ENCODE results near the gene SYPL2.
A peak's percentile ranks its signal among the peaks of the same experiment; 100 is the strongest.
"Not testable (repeated sequence)": the region's sequence is repeated elsewhere in the genome, so short reads cannot be mapped to it uniquely, and the experiment has no call there.

The SYPL2 gene

DNA sequence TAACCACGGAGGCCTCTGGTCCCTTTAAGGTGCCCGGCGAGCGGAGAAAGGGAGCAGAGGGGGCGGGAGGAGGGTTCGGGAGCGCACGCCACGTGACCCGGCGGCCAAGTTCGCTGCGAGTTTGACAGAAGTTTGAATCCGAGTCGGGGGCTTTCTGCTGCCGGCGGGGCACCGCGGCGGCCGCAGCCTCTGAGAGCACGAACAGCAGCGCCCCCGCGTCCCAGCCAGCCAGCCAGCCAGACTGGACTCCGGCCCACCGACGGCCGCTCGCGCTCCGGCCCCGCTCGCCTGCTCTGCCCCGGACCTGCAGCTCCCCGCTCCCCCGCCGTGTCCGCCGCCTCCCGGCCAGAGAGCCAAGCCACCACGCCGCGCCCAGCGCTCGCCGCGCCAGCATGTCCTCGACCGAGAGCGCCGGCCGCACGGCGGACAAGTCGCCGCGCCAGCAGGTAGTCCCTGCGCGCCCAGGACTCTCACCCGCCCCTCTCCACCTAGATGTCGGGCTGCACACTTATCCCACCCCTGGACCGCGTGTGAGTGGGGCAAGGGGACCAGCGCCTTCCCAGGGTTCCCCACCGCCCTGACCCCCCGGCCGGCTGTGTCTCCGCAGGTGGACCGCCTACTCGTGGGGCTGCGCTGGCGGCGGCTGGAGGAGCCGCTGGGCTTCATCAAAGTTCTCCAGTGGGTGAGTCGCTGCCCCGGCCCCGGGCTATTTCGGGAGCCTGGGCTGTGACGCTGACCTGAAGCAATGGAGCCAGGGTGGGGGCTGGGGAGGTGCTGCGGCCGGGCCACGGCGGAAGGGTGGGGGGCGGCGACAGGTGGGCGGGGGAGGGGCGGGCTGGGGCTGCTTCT is at the start of gene SYPL2:
SYPL2 (plus strand) TSS at position 95 of the 849 bp plus-strand sequence; CDS start at position 393, 298 bp downstream.
- DNase-seq (ENCODE audit: low read depth, low spot score) = no peak

DNA sequence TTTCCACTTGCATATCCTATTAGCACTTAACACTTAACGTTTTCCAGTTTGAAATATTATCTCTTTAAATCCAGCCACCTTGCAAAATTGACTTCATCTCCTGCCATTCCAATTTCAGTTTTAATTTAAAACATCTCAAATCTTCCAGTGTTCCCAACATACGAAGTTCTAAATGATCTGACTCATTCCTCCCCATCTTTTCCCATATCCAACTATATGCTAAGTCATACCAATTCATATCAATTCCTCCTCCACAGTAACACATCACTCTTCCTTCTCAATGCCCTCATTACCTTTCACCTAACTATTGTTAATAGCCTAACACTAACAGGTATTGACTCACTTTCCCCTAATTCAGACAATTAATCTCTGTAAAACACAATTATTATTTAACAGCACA is 42.8 kb upstream of the SYPL2 start:
- DNase-seq (ENCODE audit: low read depth, low spot score) = no peak

DNA sequence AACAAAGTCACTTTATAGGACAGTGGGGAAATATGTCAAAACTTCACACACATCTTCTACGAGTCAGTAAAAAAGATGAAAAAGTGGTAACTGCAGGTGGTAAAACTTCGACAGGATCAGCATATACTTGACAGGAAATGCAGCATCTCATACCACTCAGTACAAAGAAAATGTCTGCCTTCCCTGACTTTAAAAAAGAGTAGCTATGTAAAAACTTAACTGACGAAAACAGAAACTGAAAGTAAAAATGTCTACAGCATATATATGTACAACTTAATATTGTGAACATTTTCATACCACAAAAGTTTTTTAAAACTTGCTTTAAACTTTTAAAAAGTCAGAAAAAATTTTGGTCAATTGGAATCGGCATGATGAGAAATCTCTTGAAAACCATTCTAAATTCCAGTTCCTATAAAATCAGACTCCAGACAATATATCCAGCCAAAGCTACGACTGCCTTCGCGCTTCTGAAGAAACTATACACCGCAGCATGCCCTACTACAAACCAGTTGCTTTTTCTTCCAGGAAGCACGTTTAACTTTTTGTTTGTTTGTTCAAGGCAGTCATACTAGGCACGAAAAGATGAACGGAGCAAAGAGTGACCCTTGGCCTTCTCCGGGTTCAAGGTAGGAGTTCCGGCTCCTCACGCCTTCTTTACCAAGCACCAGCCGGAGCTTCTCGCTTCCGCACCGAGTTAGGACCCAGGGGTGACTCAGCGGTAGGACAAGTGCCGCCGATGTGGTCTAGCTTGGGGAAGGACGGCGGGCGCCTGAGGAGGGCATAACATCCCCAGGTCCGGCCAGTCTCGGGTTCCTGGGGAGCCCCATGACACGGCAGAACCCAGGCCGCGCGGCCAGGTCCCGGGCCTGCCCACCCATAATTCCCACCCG is 40.7 kb upstream of the SYPL2 start:
- no peak for DNase-seq (ENCODE audit: low read depth, low spot score)

DNA sequence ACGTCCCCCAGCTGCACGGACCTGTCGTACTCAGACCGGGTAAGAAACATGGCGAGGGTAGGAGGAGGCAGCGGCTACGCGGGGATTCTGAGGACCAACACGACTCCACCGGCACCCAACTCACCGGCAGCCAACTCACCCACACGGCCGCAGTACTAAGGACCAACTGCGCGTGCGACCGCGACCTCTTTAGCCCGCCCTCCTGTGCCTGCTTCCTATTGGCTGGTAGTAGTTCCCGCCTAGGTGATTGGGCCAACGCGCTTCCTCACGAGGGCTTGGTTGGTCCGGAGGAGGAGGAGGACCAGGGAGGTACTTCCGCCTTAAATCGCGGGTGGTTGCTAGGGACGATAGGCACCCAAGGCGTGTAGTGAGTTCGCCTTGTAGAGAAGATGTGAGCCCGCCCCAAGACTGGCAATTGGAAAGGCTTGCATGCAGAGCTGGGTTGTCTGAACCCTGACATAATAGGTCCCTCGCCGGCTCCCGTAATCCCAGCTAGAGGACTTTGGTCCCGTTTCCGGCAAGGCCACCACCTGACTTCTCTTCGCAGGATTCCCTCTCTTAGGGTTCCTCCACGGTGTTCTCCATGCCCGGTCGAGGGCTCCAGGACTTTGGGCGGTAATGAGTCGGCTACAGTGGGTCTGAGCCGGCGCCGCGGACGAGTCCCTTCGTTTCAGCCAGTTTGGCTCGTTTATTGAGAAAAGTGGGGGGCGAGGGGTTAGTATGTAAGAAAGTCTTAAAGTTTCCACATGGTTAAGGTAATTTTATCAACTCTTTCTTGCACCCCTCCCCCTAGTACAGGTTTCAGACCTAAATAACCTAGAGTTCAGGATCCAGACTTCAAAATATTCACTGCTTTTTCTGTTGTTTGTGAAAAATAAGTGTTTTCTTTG is 39.8 kb upstream of the SYPL2 start, which contains the start of gene PSMA5:
PSMA5 (minus strand) TSS at position 168 of the 890 bp plus-strand sequence; CDS start at position 50, 118 bp downstream.
- DNase-seq (ENCODE audit: low read depth, low spot score) = peak; percentile 97

DNA sequence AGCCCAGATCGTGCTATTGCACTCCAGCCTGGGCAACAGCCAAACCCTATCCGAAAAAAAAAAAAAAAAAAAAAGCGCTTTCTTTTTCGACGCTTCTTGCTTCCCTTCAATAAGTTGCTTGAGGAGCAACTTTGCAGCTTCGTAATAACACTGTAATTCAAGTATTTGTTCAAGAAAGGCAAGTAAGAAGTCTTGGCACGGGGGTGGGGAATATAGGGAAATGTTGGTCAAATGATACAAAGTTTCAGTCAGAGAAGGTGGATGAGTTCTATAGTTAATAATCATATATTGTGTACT is 39.2 kb upstream of the SYPL2 start:
- DNase-seq (ENCODE audit: low read depth, low spot score) = no peak

DNA sequence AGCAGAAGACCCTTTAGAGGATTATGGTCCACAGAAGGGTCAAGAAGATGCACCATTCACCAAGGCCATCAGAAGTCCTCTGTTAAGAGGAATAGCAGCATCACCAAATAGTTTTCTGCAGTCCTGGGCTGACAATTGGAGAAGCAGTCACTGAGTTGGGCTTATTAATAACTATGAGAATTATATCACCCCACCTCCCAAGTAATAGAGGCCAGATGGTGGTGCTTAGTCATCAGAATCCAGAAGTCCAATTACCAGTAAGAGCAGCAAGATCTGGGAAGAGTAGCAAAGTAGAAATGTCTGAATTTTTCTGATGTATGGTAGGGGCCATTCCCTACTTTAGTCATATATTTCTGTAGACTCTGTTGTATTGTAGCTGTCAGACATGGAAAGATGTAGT is 34.0 kb upstream of the SYPL2 start:
- DNase-seq (ENCODE audit: low read depth, low spot score) = no peak

DNA sequence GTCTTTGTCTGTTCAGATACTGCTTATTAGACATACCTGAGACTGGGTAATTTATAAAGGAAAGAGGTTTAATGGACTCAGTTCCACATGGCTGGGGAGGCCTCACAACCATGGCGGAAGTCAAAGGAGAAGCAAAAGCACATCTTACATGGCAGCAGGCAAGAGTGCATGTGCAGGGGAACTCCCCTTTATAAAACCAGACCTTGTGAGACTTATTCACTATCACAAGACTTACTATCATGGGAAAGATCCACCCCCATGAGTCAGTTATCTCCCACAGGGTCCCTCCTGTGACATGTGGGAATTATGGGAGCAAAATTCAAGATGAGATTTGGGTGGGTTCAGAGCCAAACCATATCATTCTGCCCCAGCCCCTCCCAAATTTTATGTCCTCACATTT is 33.0 kb upstream of the SYPL2 start:
- DNase-seq (ENCODE audit: low read depth, low spot score) = no peak

DNA sequence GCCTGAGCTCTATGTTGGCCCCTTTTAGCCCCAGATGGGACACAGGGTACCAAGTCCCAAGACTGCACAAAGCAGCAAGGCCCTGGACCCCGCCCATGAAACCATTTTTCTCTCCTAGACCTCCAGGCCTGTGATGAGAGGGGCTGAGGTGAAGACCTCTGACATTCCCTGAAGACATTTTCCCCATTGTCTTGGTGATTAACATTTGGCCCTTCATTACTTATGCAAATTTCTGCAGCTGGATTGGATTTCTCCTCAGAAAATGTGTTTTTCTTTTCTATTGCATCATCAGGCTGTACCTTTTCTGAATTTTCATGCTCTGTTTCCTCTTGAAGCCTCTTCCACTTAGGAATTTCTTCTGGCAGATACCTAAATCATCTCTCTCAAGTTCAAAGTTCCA is 31.9 kb upstream of the SYPL2 start:
- no peak for DNase-seq (ENCODE audit: low read depth, low spot score)

DNA sequence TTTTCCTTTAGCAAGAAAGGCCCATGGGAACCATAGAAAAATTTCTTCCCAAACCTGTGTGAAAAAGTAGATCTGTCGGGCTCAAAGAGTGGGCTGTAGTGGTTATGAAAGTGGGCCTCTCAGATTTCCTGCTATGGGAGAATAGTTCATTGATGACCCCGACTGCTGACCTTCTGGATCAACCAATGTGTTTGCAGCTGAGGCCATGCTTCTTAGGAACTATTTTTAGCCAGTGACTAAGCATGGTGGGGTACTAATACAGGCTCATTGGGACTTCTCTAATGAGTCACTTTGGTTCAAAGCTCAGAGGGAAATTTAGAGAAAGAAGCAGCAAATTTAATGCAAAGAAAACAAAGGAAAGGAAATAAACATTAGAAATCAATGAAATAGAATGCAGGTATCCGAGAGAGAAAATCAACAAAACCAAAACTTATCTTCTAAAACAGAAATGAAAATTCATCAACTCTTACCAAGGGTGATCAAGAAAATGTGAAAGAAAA is 27.5 kb upstream of the SYPL2 start:
- DNase-seq (ENCODE audit: low read depth, low spot score) = peak; percentile 75

DNA sequence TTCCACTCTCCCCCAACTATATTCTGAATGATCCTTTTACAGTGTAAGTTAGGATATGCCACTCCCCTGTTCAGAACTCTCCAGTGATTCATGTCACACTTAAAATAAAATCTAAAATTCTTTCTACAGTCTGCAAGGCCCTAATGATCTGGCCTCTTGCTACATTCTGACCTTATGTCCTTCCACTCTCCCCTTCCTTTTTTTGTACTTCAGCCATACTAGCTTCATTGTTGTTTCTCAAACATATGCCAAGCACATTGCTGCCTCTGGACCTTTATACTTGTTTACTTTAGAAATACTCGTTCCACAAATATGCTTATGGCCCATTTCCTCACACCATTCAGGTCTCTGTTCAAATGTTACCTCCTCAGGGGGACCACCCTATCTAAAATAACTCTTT is 25.3 kb upstream of the SYPL2 start:
- DNase-seq (ENCODE audit: low read depth, low spot score) = no peak

DNA sequence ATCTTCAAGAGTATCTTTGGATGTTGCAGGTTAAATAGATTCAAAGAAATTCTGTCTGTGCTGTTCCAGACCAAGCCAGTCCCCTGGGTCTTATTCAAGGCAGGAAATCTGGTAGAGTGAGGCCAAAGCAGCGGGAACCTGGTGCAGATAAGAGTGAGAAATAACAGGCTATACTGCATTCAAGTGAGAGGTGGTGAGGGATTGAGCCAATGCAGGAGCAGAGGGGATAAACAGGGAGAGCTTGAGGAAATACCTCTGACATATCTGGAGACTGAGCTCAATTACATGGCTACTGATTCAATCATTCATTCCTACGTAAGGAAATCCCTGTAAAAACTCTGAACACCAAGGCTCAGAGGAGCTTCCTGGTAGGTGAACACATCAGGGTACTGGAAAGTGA is 22.9 kb upstream of the SYPL2 start:
- DNase-seq (ENCODE audit: low read depth, low spot score) = no peak

DNA sequence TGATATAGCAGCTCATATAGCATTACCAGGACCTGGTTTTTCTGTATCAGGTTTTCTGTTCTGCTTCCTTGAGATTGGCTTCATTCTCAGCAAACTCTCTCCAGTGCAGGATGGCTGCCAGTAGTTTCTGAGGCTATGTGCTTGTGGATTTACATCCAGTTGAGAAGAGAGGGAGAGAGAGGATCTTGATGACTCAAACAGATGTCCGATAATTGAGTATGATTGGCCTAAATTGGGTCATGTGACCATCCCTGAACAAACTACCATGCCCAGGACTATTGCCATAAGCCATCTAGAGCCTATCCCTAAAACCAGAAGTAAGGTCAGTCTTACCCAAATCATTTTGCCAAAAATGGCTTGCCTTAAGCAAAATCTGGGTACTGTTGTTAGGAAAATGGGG is 22.0 kb upstream of the SYPL2 start:
- DNase-seq (ENCODE audit: low read depth, low spot score) = no peak

DNA sequence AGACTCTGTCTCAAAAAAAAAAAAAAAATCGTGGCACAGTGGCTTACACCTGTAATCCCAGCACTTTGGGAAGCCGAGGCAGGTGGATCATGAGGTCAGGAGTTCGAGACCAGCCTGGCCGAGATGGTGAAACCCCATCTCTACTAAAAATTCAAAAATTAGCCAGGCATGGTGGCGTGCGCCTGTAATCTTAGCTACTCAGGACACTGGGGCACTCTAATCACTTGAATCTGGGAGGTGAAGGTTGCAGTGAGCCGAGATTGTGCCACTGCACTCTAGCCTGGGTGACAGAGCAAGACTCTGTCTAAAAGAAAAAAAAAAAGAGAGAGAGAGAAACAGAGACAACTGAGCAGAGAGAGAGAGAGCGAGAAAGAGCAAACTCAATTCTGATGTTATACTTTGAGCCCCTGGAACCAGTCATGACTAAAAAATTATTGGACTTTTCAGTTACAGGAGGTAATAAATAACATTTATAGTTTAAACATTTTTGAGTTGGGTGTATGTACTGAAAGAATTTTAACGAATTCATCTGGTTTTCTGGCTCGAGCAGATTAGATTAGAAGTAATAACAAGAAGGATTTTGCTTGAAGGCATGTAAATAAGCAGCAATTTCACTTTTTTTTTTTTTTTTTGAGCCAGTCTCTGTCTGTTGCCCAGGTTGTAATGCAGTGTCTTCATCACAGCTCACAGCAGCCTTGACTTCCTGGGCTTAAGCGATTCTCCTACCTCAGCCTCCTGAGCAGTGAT is 20.2 kb upstream of the SYPL2 start:
- not testable (repeated sequence) for DNase-seq (ENCODE audit: low read depth, low spot score)

DNA sequence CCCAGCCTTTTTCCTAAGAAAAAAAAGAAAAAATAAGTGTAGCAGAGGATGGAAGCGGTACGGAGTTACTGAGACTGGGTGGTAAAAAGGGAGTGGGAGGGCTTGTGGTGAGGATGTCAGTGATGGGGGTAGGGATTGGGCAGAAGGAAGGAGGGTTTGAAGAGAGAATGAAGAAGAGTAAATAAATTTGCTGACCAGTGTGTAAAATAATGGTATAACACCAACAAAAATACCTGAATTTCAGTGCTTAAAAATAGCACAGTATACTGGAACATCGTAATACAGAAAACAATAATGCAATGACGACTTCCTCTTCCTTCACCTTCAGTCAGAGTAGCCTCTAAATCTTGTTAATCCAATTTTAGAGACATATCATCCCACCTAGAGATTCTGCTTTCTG is 18.8 kb upstream of the SYPL2 start:
- no peak for DNase-seq (ENCODE audit: low read depth, low spot score)

DNA sequence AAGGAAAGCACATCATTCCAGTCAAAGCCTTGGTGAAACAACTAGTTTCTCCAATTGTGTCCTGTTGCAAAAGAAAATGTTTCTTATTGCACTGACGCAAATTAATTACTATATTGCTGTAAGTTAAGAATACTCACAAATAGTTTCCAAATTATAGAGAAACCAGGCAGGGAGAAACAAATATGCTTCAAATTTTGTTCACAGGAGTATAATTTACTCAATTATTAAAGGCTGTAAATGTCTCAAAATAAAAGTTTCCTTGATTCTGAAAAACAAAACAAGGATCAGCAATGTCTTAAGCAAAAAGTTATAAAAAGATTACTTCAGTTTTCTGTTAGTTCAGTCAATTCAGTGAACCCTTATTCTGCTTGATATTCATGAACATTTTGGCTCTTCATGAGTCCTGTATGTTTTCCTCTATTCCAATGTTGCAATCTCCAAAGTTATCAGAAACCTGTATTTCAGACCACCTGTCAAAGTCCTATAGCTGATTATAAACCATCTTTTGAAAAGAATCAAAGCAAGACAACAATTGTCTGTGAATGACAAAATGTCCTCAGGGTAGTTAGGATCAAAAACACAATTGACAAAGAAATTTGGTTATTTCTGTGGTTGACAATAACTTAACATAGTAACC is 11.7 kb upstream of the SYPL2 start:
- no peak for DNase-seq (ENCODE audit: low read depth, low spot score)

DNA sequence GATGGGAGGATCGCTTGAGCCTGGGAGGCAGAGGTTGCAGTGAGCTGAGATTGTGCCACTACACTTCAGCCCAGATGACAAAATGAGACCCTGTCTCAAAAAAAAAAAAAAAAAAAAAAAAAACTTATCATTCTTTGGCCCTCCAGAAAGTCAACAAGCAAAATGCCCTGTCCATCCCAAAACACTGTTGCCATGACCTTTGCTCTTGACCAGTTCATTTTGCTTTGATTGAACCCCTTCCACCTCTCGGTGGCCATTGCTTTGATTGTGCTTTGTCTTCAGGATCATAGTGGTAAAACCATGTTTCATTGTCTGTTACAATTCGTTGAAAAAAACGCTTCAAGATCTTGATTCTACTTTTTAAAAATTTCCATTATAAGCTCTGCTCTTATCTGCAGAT is 8.5 kb upstream of the SYPL2 start:
- DNase-seq (ENCODE audit: low read depth, low spot score) = no peak

DNA sequence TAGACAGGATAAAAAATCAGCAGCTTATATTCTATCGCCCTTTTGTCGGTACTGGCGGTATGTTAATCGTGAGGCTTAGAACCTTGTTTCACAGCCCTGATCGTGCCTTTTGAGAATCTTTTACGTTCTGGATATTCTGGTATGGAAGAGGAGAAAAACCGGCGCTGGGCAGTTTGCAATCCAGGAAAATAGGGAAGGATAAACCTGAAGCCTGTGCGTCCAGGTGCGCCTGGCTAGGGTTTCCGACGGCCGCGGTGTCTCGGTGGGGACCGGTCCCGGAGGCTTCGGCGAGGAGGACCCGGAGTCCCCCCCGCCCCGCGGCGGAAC is 258 bp upstream of the SYPL2 start:
- no peak for DNase-seq (ENCODE audit: low read depth, low spot score)

DNA sequence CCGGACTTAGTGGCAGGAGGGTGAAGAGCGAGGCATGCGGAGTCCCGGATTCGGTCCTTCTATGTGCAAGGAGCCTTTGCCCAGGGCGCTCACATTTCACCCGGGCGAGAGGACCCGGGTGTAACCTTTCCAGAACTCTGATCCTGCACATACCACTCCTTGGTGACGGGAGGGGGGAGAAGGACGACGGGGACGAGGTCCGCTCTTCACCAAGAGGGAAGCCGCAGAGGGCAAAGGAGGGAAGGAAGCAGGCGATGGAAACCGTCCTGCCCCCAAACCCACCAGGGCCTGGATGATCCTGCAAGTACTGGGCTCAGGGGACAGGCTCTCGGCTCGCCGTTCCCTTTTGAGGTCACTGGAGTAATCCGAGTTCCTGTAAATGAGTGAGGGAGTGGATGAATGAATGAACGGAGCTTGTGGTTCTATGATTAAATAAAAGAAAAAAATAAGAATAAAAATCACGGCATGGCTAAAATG is 993 bp downstream of the SYPL2 start:
- DNase-seq (ENCODE audit: low read depth, low spot score) = no peak

DNA sequence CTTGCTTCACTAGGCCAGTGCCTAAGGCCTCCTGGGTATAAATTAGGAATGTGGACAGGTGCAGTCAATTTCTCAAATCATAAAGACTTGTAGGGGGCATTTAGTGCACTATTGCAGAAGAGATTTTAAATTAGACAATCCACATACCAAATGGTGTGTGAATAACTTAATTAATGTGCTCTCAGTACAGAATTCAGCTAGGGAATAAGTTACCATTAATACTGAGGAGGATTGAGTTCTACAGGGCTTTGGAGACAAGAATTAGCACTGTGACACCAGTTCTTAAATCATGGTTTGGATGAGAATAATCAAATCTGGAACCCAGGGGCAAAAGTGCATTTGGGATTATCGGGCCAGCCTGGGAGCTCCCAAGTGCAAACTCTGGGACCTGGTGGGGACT is 1.7 kb downstream of the SYPL2 start:
- no peak for DNase-seq (ENCODE audit: low read depth, low spot score)

DNA sequence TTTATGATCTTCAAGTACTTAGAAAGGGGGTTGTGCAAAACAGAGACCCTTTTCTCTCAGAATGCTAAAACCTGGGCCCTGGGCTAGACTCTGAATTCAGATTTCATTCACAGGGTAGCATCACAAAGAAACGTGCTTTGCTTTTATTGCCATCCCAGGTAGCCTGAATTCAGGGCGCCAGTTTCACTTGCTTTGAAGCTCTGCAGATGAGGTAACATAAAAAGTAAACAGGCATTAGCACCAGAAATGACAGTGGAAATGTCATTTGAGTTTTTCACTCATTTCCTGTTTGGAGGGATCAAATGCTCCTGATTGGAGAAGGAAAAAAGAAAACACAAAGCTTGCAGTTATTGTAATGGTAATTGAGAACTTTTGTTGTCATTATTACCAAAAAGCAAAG is 2.6 kb downstream of the SYPL2 start:
- no peak for DNase-seq (ENCODE audit: low read depth, low spot score)
